Activated T-helper 1 cell treated with anti-CD3 and anti-CD28 coated beads, Interleukin-2, amount 50 U/mL, for 16 hours (primary cell): ENCODE results near the gene MYL6B.

ENCODE experiments used
- DNase-seq, 2 donors: peaks; one replicate each; pipeline ENCODE4 v3.0.0-alpha.2; 2020; ENCODE audit warnings: low read depth in 1 of 2, low spot score in 1 of 2

The MYL6B gene

DNA sequence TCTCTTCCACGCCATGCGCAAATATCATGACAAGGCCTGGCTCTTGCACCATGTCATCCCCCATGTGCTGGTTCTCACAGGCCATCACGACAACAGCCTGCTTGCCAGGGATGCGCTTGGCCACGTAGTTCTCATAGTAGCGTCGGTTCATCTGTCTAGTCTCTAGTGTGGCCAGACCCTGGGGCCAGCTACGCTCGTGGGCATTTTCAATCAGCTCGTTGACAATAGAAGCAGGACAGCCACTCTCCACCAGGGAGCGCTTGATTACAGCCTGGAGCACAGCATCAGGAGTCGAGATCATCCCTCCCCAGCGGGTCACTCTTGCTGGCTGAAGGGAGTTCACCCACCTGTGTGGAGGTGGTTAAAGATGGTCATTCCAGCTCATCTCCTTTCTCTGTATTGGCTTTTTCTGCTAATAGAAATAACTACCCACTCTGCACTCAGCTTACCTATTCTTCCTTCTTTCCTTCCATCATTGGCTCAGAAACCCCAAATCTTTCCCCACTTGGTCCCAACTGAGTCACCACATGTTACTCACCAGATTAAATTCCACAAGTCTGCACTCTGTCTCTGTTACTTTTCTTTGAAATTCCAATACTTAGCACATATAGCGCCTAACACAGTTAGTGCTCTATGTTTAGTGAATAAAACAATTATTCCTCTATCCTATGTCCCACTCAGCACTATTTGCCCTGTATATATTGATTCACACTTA is 54.2 kb downstream of the MYL6B start:
- DNase-seq: no peak
